Muscle layer of duodenum (tissue), 2 donors: ENCODE data around the gene GSTM2.

Experiments used
- H3K27ac ChIP-seq: one replicate; pipeline ENCODE4 v1.7.0; 2013; ENCODE audit warnings: mild to moderate bottlenecking, low read length
- H3K27me3 ChIP-seq: one replicate; pipeline ENCODE4 v1.7.0; 2013; ENCODE audit warnings: low read depth, mild to moderate bottlenecking, control low read depth, low read length
- H3K36me3 ChIP-seq, 2 donors: one replicate each; pipeline ENCODE4 v1.7.0; 2013; ENCODE audit warnings: low read length in 2 of 2, control low read depth in 1 of 2, mild to moderate bottlenecking in 1 of 2; ENCODE audit not compliant: insufficient read depth in 2 of 2, control insufficient read depth in 1 of 2
- H3K4me1 ChIP-seq, 2 donors: one replicate each; pipeline ENCODE4 v1.7.0; 2013; ENCODE audit warnings: low read length in 2 of 2, mild to moderate bottlenecking in 2 of 2, control low read depth in 1 of 2, moderate library complexity in 1 of 2; ENCODE audit not compliant: insufficient read depth in 2 of 2, control insufficient read depth in 1 of 2
- H3K4me3 ChIP-seq, 2 donors: one replicate each; pipeline ENCODE4 v1.7.0; 2013; ENCODE audit warnings: low read length in 2 of 2, low read depth in 1 of 2, mild to moderate bottlenecking in 1 of 2
- H3K9me3 ChIP-seq, 2 donors: one replicate each; pipeline ENCODE4 v1.7.0; 2013; ENCODE audit warnings: low read length in 2 of 2, control low read depth in 1 of 2, mild to moderate bottlenecking in 1 of 2; ENCODE audit not compliant: control insufficient read depth in 1 of 2
- donor health status: healthy.

Gene GSTM2

DNA sequence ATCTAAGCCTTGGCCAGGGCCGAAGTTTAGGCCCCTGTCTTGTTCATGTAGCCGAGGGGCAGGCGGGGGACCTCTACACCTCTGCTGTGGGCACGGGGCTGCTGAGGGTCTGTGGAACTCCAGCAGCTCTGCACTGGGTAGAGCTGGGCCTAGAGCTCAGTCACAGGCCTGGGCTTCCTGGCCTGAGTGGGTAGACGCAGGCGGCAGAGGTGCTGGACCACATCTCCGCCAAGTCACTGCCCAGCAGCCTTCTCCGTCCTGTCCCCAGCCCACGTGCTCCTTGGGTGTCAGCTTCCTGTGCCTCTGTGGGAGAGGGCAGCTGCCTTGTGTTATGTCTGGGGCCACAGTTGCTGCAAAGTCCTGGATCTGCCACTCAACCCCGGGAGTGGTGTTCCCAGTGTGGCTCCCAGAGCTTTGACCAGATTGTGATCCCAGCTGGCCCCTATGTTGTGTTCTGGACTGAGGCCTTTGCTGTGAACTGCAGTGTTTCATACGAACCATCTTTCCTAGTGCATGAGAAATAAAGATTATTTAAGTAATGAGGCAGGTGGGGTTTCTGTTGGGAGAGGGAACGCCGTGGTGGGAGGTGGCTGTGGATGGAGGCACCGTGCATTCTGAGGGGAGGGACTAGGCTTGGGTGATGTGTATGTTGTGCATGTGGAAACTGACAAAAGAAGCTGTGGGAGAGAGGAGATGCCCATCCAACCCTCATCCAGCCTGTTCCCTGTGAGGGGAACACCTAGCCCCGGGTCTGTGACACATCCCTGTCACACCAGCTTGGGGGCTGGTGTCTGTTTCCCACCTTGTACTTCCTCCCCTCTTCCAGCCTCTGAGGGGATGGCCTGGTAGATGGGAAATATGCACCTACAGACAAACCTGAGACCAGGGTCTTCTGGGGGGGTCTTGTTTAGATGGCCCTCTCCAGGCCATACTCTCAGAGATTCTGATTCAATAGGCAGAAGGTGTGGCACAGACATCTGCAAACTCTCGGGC, 36.0 kb upstream of the GSTM2 start:
- no peaks in the 10 kb centered on the region for H3K27me3 ChIP-seq
- no peak overlapping the region for H3K27ac ChIP-seq
- H3K9me3 ChIP-seq: no peaks in the 10 kb centered on the region
- H3K4me3 ChIP-seq: no peak overlapping the region
- peaks cover 12 to 32% of the 10 kb centered on the region in 2 donors for H3K4me1 ChIP-seq
- H3K36me3 ChIP-seq: peaks cover 33 to 34% of the 10 kb centered on the region in 2 donors

DNA sequence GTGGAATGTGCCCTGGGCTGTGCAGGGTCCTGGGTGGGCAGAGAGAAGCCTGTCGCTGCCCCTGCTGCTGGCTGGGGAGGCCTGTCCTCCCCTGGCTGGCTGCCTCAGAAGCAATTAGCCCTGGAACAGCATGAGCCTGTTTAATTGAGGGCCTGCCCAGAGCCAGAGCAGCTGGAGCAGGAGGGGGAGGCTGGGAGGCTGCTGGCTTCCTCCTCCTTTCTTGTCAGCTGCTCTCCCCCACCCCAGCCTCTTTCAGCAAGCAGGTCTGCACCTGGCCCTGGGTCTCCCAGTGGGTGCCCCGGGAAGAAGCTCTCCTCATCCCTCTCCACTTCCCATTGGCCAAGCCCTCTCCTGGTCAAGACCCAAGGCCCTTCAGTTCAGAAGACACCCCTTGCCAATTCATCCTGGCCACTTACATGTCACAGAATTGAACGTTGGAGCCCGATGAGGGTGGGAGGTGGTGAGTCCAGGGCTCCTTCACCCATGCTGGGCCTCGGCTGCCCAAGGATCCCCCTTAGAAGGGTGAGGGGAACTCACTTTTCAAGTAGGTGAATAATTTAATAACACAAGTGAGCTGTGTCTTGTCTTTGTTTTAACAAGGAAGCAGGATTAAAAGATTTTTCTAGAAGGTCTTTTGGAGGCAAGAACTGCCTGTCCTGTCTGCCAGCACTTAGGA, 35.0 kb upstream of the GSTM2 start:
- Histone ChIP-seq H3K36me3 (peaks cover 24 to 25% of the 10 kb centered on the region in 2 donors), H3K4me1 (peaks cover 12 to 32% of the 10 kb centered on the region in 2 donors), H3K4me3 (no peak overlapping the region), H3K27me3 (no peaks in the 10 kb centered on the region), H3K9me3 (no peaks in the 10 kb centered on the region), H3K27ac (no peak overlapping the region)

DNA sequence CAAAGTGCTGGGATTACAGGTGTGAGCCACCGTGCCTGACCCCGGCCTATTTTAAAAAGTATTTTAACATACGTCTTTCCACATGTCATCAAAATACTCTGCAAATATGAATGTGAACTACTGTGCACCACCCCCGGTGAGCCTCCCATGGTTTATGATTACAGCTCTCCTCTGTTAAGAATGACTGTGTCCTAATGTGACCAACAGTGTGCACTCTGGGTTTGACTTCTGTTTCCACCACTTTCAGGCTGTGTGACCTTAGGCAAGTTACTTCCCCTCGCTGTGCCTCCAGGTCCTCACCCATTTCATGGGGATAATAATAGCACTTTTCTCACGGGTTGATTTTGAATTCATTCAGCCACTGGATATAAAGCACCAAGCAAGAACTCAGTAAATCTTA, 33.6 kb upstream of the GSTM2 start:
- Histone ChIP-seq H3K4me1 (peaks cover 12 to 32% of the 10 kb centered on the region in 2 donors), H3K27ac (no peak overlapping the region), H3K4me3 (no peak overlapping the region), H3K27me3 (no peaks in the 10 kb centered on the region), H3K36me3 (peaks cover 11 to 12% of the 10 kb centered on the region in 2 donors), H3K9me3 (no peaks in the 10 kb centered on the region)

DNA sequence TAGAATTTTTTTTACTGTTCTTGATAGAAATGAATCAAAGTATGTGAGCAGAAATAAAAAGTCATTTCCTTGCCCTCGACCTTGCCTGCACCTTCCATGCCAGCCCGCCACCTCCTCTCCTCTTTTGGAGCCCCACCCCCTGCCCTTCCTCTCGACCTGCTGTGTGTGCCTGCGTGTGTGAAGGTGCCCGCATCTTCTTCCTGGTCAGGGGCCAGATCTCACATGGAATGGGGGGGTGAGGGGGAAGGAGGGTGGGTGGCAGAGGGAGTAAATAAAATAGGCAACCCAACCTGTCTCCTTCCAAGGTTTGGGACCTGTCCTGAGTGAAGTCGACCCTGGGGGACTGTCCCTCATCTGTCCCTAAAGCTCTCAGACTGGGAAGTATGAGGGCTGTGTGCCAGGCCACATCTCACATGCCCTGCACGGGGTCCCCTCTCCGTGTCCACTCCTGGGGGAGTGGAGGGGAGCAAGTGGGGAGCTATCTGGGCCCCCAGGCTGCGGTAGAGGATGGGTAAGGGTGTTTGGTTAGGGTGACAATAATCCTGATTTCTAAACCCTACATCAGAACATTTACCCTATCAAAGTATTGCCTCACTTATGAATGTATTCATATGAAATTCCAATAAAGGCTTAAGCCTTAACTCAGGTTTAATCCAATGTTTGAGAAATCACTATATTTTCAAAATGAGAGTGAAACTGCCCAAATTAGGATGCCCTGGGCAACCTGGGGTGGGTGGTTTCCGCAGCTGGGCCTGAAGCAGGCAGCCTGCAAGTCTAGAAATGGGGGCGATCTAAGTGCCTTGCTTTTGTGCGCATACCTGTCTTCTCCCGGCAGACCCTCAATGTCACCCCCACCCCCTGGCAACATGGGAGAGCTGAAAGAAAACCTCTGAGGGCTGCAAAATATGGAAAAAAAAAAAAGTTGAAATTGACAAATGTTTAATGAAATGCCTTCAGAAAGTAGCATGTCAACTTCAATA, 32.8 kb upstream of the GSTM2 start:
- no peak overlapping the region for H3K27ac ChIP-seq

DNA sequence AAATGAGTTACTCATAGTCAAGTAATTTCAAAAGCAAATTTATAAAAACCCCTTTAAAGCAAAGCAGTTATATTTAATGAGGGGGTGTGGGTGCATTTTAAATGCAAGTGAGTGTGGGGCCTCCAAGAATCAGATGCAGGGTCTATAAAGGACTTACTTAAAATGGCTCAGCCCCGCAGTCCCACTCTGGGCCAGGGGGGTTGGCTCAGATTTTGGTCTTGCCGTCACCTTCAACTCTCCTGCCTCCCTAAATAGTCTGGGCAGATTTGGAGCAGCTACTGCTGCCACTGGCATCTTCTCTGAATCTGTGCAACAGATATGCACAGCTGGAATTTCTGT, 32.0 kb upstream of the GSTM2 start:
- no peak overlapping the region for H3K27ac ChIP-seq
- no peaks in the 10 kb centered on the region for H3K27me3 ChIP-seq
- peaks cover 5 to 6% of the 10 kb centered on the region in 2 donors for H3K36me3 ChIP-seq
- no peaks in the 10 kb centered on the region for H3K9me3 ChIP-seq
- H3K4me3 ChIP-seq: no peak overlapping the region
- peaks cover 12 to 40% of the 10 kb centered on the region in 2 donors for H3K4me1 ChIP-seq

More for the DNA sequence above, 32.8 kb upstream of the GSTM2 start:
- no peaks in the 10 kb centered on the region for H3K9me3 ChIP-seq
- H3K36me3 ChIP-seq: peaks cover 7 to 8% of the 10 kb centered on the region in 2 donors
- no peak overlapping the region for H3K4me3 ChIP-seq
- no peaks in the 10 kb centered on the region for H3K27me3 ChIP-seq
- peaks cover 12 to 35% of the 10 kb centered on the region in 2 donors for H3K4me1 ChIP-seq

DNA sequence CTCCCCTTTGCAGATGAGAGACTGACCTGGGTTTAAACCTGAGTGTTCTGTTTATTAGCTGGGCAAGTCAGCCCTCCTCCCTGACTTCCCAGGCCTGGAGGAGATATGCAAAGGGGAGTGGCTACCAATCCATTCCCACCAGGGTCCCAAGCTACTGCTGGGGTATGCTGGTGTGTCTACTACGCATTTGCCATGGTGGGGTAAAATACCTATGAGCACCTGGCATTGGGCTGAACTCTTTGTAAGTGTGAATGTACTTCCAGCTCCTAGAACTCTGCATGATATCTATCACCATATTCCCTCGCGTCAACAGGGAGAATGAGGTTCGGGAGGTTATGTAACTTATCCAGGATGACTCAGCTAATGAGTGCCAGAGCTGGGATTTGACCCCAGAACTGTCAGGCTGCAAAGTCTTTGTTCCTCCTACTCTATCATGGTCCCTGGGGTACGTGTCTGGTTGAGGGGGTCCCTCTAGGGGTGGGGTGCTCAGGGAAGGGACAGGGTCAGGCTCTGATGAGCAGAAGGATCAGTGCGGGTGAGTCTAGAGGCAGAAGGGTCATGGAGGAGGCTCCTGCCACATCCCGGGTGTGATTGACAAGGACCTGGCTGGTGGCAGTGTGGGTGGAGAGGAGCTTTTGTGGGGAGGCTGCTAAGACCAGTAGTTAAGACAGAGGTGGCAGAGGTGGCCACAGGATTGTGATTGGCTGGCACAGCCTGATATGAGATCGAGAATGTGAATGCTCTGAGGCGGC, 31.5 kb upstream of the GSTM2 start:
- Histone ChIP-seq H3K27me3 (no peaks in the 10 kb centered on the region), H3K27ac (no peak overlapping the region), H3K9me3 (no peaks in the 10 kb centered on the region), H3K36me3 (peaks cover 0 to under 1% of the 10 kb centered on the region in 2 donors), H3K4me3 (no peak overlapping the region), H3K4me1 (peaks cover 12 to 38% of the 10 kb centered on the region in 2 donors)

DNA sequence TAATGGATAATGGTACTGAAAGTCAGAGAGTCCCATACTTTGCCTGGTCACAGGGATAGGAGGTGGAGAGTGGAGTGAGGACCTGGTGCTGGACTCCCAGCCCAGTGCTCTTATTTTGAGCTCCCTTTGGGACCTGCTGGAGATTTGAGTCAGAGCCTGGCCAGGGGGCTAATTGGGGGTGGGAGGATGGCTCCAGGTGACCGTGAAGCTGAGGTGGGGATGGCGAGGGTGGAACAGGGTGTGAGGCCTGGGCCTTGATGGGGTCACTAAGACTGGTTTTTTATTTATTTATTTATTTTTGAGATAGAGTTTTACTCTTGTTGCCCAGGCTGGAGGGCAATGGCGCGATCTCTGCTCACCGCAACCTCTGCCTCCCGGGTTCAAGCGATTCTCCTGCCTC, 30.4 kb upstream of the GSTM2 start:
- Histone ChIP-seq H3K4me3 (no peak overlapping the region), H3K36me3 (no peaks in the 10 kb centered on the region), H3K9me3 (no peaks in the 10 kb centered on the region), H3K27ac (no peak overlapping the region), H3K27me3 (no peaks in the 10 kb centered on the region), H3K4me1 (peaks cover 12 to 27% of the 10 kb centered on the region in 2 donors)

DNA sequence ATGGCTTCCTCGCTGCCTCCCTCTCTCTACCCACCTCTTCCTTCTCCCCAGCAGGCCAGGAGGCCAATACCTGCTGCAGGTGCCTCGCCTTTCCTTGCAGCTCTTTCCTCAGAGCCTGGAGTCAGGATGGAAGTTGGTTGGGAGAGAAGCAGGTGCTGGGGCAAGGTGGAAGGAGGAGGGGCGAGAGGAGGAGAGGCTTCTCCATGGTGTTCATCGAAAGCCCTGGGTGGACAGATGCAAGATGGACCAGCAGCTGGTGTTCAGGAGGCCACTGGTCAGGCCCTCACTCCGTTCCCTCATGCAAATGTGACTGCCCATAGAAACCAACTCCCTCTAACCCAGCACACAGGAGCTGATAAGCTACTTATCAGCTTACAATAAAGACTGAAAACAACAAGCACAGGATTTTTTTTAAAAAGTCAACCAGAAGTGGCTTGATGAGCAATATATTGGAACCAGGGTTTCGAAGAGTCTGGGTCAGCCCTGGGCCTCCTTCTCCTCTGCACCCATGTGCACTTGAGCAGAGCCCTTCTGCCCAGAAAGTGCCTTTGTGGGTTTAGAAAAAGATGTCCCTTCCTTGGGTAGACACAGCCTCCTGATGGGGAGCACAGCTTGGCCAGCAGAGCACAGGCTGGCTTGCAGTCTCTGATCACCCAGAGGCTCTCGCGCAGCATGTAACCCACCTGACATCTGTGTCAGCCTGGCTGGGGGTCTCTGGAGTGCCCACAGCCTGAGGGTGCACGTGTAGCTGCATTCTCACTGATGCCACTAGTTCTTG, 28.6 kb upstream of the GSTM2 start:
- H3K27ac ChIP-seq: no peak overlapping the region
- no peaks in the 10 kb centered on the region for H3K9me3 ChIP-seq

DNA sequence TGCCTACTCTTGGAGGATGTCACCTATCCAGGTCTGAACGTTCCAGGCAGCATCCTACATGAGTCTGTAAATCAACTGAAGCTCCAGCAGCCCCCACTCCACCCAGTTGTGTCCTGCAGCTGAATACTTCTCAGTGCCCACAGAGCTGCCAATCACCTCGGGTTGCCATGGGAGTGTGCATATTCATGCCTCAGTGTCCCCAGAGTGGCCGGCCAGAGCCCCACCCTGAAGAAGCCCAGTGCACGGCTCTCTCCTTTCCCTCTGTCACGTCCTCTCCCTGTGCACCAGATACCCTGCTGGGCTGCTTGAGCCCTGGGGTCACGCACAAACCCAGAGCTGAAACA, 28.0 kb upstream of the GSTM2 start:
- no peak overlapping the region for H3K27ac ChIP-seq

More for the DNA sequence above, 28.6 kb upstream of the GSTM2 start:
- Histone ChIP-seq H3K36me3 (no peaks in the 10 kb centered on the region), H3K4me1 (peaks cover 12 to 30% of the 10 kb centered on the region in 2 donors), H3K4me3 (no peak overlapping the region), H3K27me3 (no peaks in the 10 kb centered on the region)

More for the DNA sequence above, 28.0 kb upstream of the GSTM2 start:
- H3K9me3 ChIP-seq: no peaks in the 10 kb centered on the region
- H3K36me3 ChIP-seq: no peaks in the 10 kb centered on the region
- H3K4me3 ChIP-seq: no peak overlapping the region
- H3K4me1 ChIP-seq: peaks cover 12 to 30% of the 10 kb centered on the region in 2 donors
- H3K27me3 ChIP-seq: no peaks in the 10 kb centered on the region
